Neural progenitor cell (in vitro differentiated cells): ENCODE data around the gene IL17C.

Experiments
- EZH2 ChIP-seq: fragments of 200-600 bp; sonication (generic); IDR thresholded peaks from 2 replicates; pipeline ENCODE4 v1.6.1; 2017; ENCODE audit warnings: antibody characterized with exemption, mild to moderate bottlenecking, moderate library complexity
- EZH2phosphoT487 ChIP-seq: fragments of 200-600 bp; sonication (generic); IDR thresholded peaks from 2 replicates; pipeline ENCODE4 v1.6.1; 2017; ENCODE audit warnings: antibody characterized with exemption
- TF ChIP-seq, protein P1 (sequence below): fragments of 200-600 bp; sonication (generic); IDR thresholded peaks from 2 replicates; pipeline ENCODE4 v1.5.1; 2017; ENCODE audit warnings: antibody characterized with exemption, mild to moderate bottlenecking

DNA sequence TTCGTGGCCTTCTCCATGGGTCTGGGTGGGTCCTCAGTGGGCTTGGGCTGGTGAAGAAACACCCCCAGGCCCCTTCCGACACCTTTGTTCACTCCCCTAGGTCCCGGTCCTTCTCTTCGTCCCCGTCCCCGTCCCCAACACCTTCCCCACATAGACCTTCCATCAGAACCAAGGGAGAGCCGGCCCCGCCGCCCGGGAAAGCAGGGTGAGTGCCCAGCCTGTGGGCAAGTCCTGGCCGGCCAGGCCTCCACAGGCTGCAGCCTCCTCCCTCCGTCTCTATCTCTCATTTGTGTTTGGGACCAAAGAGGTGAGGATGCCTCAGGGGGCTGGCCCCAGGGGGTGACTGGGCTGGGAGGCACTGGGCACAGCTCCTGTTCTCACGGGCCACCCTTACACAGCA is 14.5 kb upstream of the IL17C start:
- TF ChIP-seq, protein P1, sequence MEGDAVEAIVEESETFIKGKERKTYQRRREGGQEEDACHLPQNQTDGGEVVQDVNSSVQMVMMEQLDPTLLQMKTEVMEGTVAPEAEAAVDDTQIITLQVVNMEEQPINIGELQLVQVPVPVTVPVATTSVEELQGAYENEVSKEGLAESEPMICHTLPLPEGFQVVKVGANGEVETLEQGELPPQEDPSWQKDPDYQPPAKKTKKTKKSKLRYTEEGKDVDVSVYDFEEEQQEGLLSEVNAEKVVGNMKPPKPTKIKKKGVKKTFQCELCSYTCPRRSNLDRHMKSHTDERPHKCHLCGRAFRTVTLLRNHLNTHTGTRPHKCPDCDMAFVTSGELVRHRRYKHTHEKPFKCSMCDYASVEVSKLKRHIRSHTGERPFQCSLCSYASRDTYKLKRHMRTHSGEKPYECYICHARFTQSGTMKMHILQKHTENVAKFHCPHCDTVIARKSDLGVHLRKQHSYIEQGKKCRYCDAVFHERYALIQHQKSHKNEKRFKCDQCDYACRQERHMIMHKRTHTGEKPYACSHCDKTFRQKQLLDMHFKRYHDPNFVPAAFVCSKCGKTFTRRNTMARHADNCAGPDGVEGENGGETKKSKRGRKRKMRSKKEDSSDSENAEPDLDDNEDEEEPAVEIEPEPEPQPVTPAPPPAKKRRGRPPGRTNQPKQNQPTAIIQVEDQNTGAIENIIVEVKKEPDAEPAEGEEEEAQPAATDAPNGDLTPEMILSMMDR: no peak
- TF ChIP-seq EZH2 (no peak), EZH2phosphoT487 (no peak)
